Stimulated activated CD4-positive, alpha-beta T cell treated with anti-CD3 and anti-CD28 coated beads, Interleukin-1b, Interleukin-23, amount 100 ng/mL, for 1 hour (primary cell): Measurements from ENCODE around the gene CLPTM1L.
"Not testable (repeated sequence)": the region's sequence is repeated elsewhere in the genome, so short reads cannot be mapped to it uniquely, and the experiment has no call there.

ENCODE experiments used
- DNase-seq, 2 donors: peaks; one replicate each; pipeline ENCODE4 v3.0.0-alpha.2; 2020; ENCODE audit warnings: low read depth in 2 of 2

Gene CLPTM1L

GRCh38 chr5:1362242-1363015 lies 17.5 kb upstream of the CLPTM1L start:
- DNase-seq = no peak

GRCh38 chr5:1360861-1361260 lies 16.0 kb upstream of the CLPTM1L start:
- no peak for DNase-seq

GRCh38 chr5:1360367-1360766 lies 15.5 kb upstream of the CLPTM1L start:
- not testable (repeated sequence) for DNase-seq

DNA sequence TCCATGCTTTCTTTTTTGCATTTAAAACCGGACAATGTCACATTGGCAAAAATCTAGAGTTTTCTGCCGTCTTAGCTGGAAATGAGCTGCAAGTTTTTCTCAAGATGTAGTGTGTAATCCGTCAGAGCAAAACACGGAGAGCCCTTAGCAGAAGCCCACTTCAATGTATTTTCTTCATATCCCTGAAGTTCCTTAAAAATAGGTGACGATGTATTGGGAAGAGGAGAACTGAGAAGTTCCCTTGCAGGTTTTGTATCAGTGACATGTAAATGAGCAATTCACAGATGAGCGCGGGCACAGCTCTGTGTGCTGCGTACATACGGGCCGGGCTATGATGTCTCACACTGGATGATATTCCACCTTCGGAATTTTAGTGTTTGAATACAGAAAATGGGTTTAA lies 14.8 kb upstream of the CLPTM1L start:
- no peak for DNase-seq

DNA sequence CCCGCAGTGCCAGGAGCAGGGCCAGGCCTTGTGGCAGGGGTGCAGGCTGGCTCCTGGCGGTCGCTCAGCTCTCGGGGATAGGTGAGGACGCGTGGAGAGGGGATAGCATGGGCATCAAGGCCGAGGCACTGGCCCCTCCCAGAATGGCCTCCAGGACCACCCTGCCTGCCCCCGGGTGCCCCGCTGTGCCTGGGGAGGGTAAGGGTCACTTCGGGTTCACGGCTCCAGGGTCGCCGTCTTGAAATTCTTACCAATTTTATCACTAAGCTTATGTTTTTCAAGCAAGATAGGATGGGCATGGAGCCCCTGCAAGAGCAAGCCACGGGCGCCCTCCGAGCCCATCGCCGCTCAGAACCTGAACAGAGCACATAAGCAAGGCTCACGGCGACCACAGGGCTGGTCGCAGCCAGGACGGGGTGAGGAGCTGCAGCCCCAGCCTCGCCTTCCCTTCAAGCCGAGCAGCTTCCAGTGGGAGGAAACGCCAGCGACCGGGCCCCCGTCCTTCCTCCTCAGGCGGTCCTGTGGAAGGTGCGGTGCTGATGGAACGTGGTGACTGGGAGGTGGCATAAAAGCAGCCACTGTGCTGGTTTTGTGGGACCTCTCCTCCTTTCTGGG lies 14.2 kb upstream of the CLPTM1L start:
- DNase-seq = no peak

GRCh38 chr5:1358726-1359025 lies 13.8 kb upstream of the CLPTM1L start:
- DNase-seq = no peak

- DNase-seq = no peak
Observed at GRCh38 chr5:1357946-1358725, 13.2 kb upstream of the CLPTM1L start.

DNA sequence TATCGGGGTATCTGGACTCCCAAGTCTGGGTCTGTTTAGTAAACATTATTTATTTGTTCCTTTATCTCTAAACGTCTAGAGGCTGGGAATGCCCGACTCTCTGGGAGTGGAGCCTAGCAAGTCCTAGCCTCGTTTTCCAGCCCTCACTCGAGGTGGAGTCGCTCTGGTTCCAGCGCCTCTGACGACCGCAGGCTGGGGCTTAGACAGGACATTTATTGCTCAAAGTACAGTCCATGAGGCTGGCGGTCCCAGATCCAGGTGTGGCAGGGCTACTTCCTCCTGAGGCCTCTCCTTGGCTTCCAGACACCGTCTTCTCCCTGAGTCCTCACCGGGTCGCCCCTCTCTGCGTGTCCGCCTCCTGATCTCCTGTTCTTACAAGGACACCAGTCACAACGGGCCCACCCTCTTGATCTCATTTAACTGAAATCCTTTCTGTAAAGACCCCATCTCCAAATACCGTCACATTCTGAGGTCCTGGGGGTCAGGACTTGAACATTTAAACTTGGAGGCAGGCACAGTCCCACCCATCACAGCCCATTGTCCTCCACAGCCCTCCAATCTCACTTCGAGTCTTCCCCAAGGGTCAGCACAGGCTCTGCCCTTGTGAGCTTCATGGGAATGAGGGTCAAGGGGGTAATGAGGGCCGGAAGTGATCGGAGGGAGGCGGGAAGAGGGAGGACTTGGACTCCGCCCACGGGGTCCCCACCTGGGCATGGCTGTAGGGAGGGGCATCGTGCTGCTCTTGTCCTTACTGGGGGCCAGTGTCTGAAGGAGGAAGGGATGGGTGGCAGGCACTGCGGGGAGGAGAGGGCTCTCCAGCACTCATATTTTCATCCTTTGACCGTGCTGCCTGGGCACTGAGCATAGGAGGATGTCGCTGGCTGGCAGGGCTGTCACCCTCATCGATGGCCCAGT lies 12.2 kb upstream of the CLPTM1L start:
- no peak for DNase-seq

- DNase-seq = no peak
Observed at GRCh38 chr5:1354576-1354975, 9.7 kb upstream of the CLPTM1L start.

- no peak for DNase-seq
Observed at GRCh38 chr5:1352231-1353219, 7.6 kb upstream of the CLPTM1L start.

GRCh38 chr5:1351156-1351555 lies 6.3 kb upstream of the CLPTM1L start:
- no peak for DNase-seq

DNA sequence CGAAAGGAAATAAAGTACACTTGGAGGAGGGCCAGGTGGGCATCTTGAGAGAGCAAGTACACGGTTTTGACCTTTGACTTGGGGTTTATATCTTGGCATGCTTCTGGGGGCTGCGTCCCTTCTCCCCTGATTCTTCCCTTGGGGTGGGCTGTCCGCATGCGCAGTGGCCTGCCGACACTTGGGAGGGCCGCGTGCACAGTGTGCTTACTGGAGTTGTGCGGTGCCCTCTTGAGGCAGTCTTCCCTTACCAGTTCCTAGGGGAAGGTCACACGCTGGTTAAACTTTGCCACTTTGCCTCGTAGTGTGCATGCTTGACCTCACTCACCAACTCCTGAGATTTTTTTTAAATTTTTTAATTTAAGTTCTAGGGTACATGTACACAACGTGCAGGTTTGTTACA lies 4.3 kb upstream of the CLPTM1L start:
- no peak for DNase-seq

DNA sequence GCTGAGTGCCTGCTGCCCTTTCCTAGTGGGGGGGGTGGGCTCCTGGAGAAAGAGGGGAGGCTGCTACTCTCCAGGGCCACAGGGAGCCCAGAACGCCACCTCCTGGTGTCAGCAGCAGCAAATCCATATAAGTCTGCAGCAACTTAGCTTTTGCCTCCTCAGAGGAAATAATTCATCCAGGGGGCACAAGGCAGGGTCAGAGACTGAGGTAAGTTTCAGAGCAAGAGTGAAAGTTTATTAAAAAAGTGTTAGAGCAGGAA lies 4.0 kb upstream of the CLPTM1L start:
- DNase-seq = no peak

- no peak for DNase-seq
Observed at GRCh38 chr5:1347571-1347970, 2.7 kb upstream of the CLPTM1L start.

- no peak for DNase-seq
Observed at GRCh38 chr5:1346627-1347440, 1.9 kb upstream of the CLPTM1L start.

DNA sequence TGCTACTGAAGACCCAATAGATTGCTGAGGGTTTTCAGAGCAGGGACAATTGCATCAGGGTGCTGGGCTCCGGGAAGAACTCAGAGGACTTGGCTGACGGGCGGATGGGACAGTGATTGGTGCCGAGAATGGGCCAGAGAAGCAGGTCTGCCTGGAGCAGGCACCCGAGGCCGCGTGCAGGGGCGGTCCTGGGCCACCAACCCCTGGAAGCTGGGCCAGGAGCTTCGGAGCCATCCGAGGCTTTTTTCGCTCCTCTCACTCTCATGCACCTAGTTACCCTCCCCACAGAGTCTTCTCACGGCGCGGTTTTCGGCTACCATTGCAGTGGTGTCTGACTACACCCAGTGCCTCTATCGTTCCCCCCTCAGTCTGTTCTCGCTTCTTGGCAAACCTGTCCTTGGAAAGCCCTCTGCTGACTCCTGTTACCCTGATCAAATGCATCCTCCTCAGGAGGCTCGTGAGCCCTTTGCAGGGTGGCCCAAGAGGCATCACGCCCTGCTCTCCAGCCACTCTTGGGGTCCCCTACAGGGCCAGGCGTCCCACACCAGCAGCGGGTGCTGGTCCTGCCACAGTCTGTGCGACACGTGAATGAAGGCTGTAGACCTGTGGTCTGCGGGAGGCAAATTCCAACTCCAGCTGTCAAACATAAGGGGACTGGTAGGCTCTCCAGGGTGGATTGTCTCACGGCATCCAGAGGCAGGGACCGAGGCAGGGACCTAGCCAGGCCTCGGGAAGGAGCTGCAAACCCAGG lies 1.2 kb upstream of the CLPTM1L start:
- DNase-seq = no peak

GRCh38 chr5:1343931-1344901 lies 683 bp downstream of the CLPTM1L start:
- peak in 1 of 2 donors; percentile 7 for DNase-seq

GRCh38 chr5:1343315-1343751 lies 1.6 kb downstream of the CLPTM1L start:
- no peak for DNase-seq
